ENCODE results near the gene KRTAP8-1. TPM values are rescaled to one million over a fixed set of nuclear protein-coding genes. Genes with fewer than 3 reads are reported as not detected.

The KRTAP8-1 gene
- total and polyA plus RNA-seq, 4 donors: not detected

DNA sequence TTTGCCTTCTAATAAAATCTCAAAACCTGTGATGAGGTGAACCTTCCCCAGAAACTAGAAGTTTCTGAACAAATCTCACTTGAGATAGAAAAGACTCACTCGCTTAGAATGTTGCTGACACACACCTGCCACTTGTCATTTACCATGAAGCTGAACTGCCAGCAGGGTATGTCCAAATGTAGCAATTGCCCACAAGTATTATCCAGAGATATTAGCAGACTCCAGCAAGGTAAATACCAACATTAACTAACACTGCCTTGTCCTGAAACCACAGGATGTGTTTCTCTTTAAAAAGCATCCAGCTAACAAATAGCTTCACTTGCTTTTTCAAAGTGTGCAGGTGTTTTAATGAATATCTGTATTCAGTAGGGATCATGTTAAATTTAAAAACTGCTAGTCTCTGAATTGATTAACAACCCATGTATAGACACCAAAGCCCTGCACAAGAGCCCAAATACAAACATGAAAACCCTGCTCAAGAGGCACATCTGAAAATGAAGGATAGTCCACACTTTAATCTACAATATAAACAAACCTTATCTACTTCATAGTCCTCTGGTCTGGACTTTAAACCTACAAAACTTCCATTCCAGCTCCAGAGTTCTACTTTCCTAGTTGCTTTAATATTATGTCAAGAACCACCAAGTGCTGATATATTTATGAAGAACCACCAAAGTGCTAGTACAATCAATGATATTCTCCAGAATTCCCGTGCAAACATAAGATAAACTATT, 19.3 kb downstream of the KRTAP8-1 start:
- H3K36me3 ChIP-seq (ENCODE audit: control insufficient read depth, insufficient read depth, low read length): no peaks in the 10 kb centered on the region
- DNase-seq (ENCODE audit: low read depth in 4 of 6, low spot score in 6 of 6): no peak
- no peaks in the 10 kb centered on the region for H3K9me3 ChIP-seq (ENCODE audit: control insufficient read depth, insufficient read depth, low read length)
- H3K27me3 ChIP-seq (ENCODE audit: control insufficient read depth, insufficient read depth, low read length): no peaks in the 10 kb centered on the region
- no peak overlapping the region for H3K27ac ChIP-seq (ENCODE audit: low read depth, low read length)
- H3K4me3 ChIP-seq (ENCODE audit: low read depth, low read length): no peak overlapping the region
- H3K4me1 ChIP-seq (ENCODE audit: control insufficient read depth, insufficient read depth, low read length): no peaks in the 10 kb centered on the region
- whole genome bisulfite sequencing (ENCODE audit: insufficient coverage): 67% methylated on average over 1 of the region's 2 CpGs

DNA sequence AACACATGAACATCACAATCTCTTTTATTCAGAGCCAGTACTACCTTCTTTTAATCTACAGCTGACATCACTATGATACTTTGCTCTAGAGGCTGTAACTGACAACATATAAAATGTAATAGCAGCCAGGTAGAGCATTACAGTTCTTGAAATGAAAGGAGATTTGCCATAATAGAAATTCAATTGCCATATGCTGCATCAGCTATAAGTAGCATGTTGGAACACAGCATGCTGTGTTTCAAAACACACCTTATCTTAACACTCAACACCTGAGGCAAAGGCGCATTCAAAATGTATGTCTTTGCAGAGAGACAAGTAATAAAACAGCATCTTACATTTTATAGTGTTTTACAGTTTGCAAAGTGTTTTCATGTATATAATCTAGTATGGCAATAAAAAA, 33.8 kb downstream of the KRTAP8-1 start:
- WGBS (ENCODE audit: insufficient coverage): no CpG with 5 or more reads among the region's 1 CpG
- Histone ChIP-seq H3K9me3 (ENCODE audit: control insufficient read depth, insufficient read depth, low read length) (no peaks in the 10 kb centered on the region), H3K36me3 (ENCODE audit: control insufficient read depth, insufficient read depth, low read length) (no peaks in the 10 kb centered on the region), H3K27me3 (ENCODE audit: control insufficient read depth, insufficient read depth, low read length) (no peaks in the 10 kb centered on the region), H3K27ac (ENCODE audit: low read depth, low read length) (no peak overlapping the region), H3K4me3 (ENCODE audit: low read depth, low read length) (no peak overlapping the region), H3K4me1 (ENCODE audit: control insufficient read depth, insufficient read depth, low read length) (no peaks in the 10 kb centered on the region)
- DNase-seq (ENCODE audit: low read depth in 4 of 6, low spot score in 6 of 6): peak in 1 of 6 donors; percentile 67

DNA sequence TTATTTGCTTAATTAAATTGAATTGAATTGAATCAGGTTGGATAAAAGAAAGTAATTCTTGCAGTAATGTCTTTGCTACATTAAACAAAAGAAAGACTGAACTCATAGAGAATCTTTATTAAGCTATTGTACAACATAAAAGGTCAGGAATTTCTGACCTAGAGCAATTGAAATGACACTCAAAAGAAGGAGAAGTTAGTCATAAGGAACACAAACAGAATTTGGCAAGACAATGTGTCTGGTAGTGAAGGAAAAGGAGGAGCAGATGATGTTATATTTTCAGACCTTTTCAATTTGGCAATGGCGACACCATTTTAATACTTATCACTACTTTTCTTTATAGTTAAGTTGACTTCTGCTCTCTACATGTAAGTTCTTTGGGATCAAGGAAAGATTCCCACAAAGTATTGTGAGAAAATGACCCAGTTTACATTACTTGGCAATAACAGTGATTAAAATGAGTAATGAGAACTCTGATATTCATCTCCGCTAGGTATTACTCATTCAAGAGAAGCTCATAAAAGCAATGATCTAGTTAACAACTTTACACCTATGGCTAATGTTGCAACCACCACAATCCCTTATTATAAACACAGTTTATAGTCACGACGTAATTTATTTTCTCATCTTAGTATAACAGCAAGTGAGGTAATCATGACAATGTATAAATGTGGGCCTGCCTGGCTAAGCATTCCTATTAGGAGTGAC, 43.2 kb downstream of the KRTAP8-1 start:
- no peaks in the 10 kb centered on the region for H3K27me3 ChIP-seq (ENCODE audit: control insufficient read depth, insufficient read depth, low read length)
- no peak for DNase-seq (ENCODE audit: low read depth in 4 of 6, low spot score in 6 of 6)
- no peaks in the 10 kb centered on the region for H3K4me1 ChIP-seq (ENCODE audit: control insufficient read depth, insufficient read depth, low read length)
- WGBS (ENCODE audit: insufficient coverage): no CpG with 5 or more reads among the region's 4 CpGs
- H3K4me3 ChIP-seq (ENCODE audit: low read depth, low read length): no peak overlapping the region
- H3K27ac ChIP-seq (ENCODE audit: low read depth, low read length): no peak overlapping the region
- no peaks in the 10 kb centered on the region for H3K9me3 ChIP-seq (ENCODE audit: control insufficient read depth, insufficient read depth, low read length)
- no peaks in the 10 kb centered on the region for H3K36me3 ChIP-seq (ENCODE audit: control insufficient read depth, insufficient read depth, low read length)

Small RNA genes within 50 kb of the gene (small RNA-seq; reads per million reads assigned to genes)
- gene AP000244.1 (ENCODE audit: low replicate concordance): not detected
- gene KRTAP8-2P (ENCODE audit: low replicate concordance): not detected
- gene KRTAP8-3P (ENCODE audit: low replicate concordance): not detected

Other genes with a start within 250 kb of the KRTAP8-1 start
- gene KRTAP22-2, start 222.9 kb downstream of the KRTAP8-1 start, total RNA-seq: not detected
- not detected for gene KRTAP22-2, start 222.9 kb downstream of the KRTAP8-1 start, polyA plus RNA-seq (ENCODE audit: insufficient read length in 2 of 2)
- gene KRTAP6-3, start 220.8 kb downstream of the KRTAP8-1 start, total RNA-seq: not detected
- gene KRTAP6-3, start 220.8 kb downstream of the KRTAP8-1 start, polyA plus RNA-seq (ENCODE audit: insufficient read length in 2 of 2): not detected
- not detected for gene KRTAP6-2, start 214.4 kb downstream of the KRTAP8-1 start, total RNA-seq
- gene KRTAP6-2, start 214.4 kb downstream of the KRTAP8-1 start, polyA plus RNA-seq (ENCODE audit: insufficient read length in 2 of 2): not detected
- gene KRTAP22-1, start 212.2 kb downstream of the KRTAP8-1 start, total RNA-seq: not detected
- gene KRTAP22-1, start 212.2 kb downstream of the KRTAP8-1 start, polyA plus RNA-seq (ENCODE audit: insufficient read length in 2 of 2): not detected
- gene KRTAP6-1, start 199.3 kb downstream of the KRTAP8-1 start, total RNA-seq: not detected
- not detected for gene KRTAP6-1, start 199.3 kb downstream of the KRTAP8-1 start, polyA plus RNA-seq (ENCODE audit: insufficient read length in 2 of 2)
- not detected for gene KRTAP20-1, start 196.8 kb downstream of the KRTAP8-1 start, total RNA-seq
- gene KRTAP20-1, start 196.8 kb downstream of the KRTAP8-1 start, polyA plus RNA-seq (ENCODE audit: insufficient read length in 2 of 2): not detected
- gene KRTAP20-4, start 192.6 kb downstream of the KRTAP8-1 start, total RNA-seq: not detected
- not detected for gene KRTAP20-4, start 192.6 kb downstream of the KRTAP8-1 start, polyA plus RNA-seq (ENCODE audit: insufficient read length in 2 of 2)
- not detected for gene KRTAP20-2, start 178.1 kb downstream of the KRTAP8-1 start, total RNA-seq
- gene KRTAP20-2, start 178.1 kb downstream of the KRTAP8-1 start, polyA plus RNA-seq (ENCODE audit: insufficient read length in 2 of 2): not detected
- gene KRTAP20-3, start 170.4 kb downstream of the KRTAP8-1 start, total RNA-seq: not detected
- not detected for gene KRTAP20-3, start 170.4 kb downstream of the KRTAP8-1 start, polyA plus RNA-seq (ENCODE audit: insufficient read length in 2 of 2)
- gene KRTAP21-3, start 94.5 kb downstream of the KRTAP8-1 start, total RNA-seq: not detected
- gene KRTAP21-3, start 94.5 kb downstream of the KRTAP8-1 start, polyA plus RNA-seq (ENCODE audit: insufficient read length in 2 of 2): not detected
- not detected for gene KRTAP21-2, start 66.0 kb downstream of the KRTAP8-1 start, total RNA-seq
- not detected for gene KRTAP21-2, start 66.0 kb downstream of the KRTAP8-1 start, polyA plus RNA-seq (ENCODE audit: insufficient read length in 2 of 2)
- gene KRTAP21-1, start 57.8 kb downstream of the KRTAP8-1 start, total RNA-seq: not detected
- not detected for gene KRTAP21-1, start 57.8 kb downstream of the KRTAP8-1 start, polyA plus RNA-seq (ENCODE audit: insufficient read length in 2 of 2)
- not detected for gene KRTAP7-1, start 16.5 kb upstream of the KRTAP8-1 start, total RNA-seq
- gene KRTAP7-1, start 16.5 kb upstream of the KRTAP8-1 start, polyA plus RNA-seq (ENCODE audit: insufficient read length in 2 of 2): not detected
- not detected for gene KRTAP11-1, start 68.3 kb upstream of the KRTAP8-1 start, total RNA-seq
- not detected for gene KRTAP11-1, start 68.3 kb upstream of the KRTAP8-1 start, polyA plus RNA-seq (ENCODE audit: insufficient read length in 2 of 2)
- not detected for gene KRTAP19-8, start 225.2 kb upstream of the KRTAP8-1 start, total RNA-seq
- not detected for gene KRTAP19-8, start 225.2 kb upstream of the KRTAP8-1 start, polyA plus RNA-seq (ENCODE audit: insufficient read length in 2 of 2)